Spleen (tissue), 11 donors: Measurements from ENCODE around the gene DDX31. TPM values are rescaled to one million over a fixed set of nuclear protein-coding genes. Genes with fewer than 3 reads are reported as not detected.

Experiments used
- DNase-seq: peaks from one replicate; pipeline ENCODE4 v3.0.0-alpha.2; 2020
- H3K27ac ChIP-seq, 8 donors: fragments of 200-600 bp; sonication (generic) in 7 of 8; 1 replicate in 4 of 8; 2 replicates in 4 of 8; pipeline versions ENCODE4 v1.5.0 to v1.8.0; 2016 to 2021; ENCODE audit warnings: inconsistent platforms in 4 of 8, mild to moderate bottlenecking in 4 of 8, moderate library complexity in 1 of 8
- H3K27me3 ChIP-seq, 7 donors: fragments of 200-600 bp; sonication (generic) in 6 of 7; replicated peaks in 1 of 7; 1 replicate in 4 of 7; 2 replicates in 3 of 7; pipeline versions ENCODE4 v1.5.0 to v1.8.0; 2016 to 2021; ENCODE audit warnings: inconsistent platforms in 3 of 7, mild to moderate bottlenecking in 1 of 7
- H3K36me3 ChIP-seq, 6 donors: fragments of 200-600 bp; sonication (generic) in 5 of 6; 1 replicate in 4 of 6; 2 replicates in 2 of 6; pipeline versions ENCODE4 v1.5.0 to v1.8.0; 2016 to 2021; ENCODE audit warnings: inconsistent platforms in 2 of 6
- H3K4me1 ChIP-seq, 6 donors: fragments of 200-600 bp; sonication (generic) in 5 of 6; 1 replicate in 3 of 6; 2 replicates in 3 of 6; pipeline versions ENCODE4 v1.5.0 to v1.8.0; 2016 to 2021; ENCODE audit warnings: inconsistent platforms in 3 of 6
- H3K4me3 ChIP-seq, 8 donors: fragments of 200-600 bp; sonication (generic) in 7 of 8; 1 replicate in 4 of 8; 2 replicates in 4 of 8; pipeline versions ENCODE4 v1.5.0 to v1.8.0; 2016 to 2021; ENCODE audit warnings: inconsistent platforms in 4 of 8, mild to moderate bottlenecking in 4 of 8, moderate library complexity in 2 of 8
- H3K9me3 ChIP-seq, 8 donors: fragments of 200-600 bp; sonication (generic) in 7 of 8; 1 replicate in 4 of 8; 2 replicates in 4 of 8; pipeline versions ENCODE4 v1.5.0 to v1.8.0; 2016 to 2021; ENCODE audit warnings: inconsistent platforms in 4 of 8
- POLR2A ChIP-seq, 3 donors: fragments of 450-650 bp; IDR thresholded peaks; one replicate each; pipeline ENCODE4 v1.5.1; 2017; ENCODE audit warnings: antibody characterized with exemption in 3 of 3, mild to moderate bottlenecking in 1 of 3
- POLR2AphosphoS5 ChIP-seq, 3 donors: sonication (generic); formaldehyde crosslinking; IDR thresholded peaks; one replicate each; pipeline ENCODE4 v1.5.1; 2017; ENCODE audit warnings: antibody characterized with exemption in 3 of 3
- WGBS, 5 donors: extraction: QIAGEN DNeasy Blood & Tissue Kit in 3 of 5; methylation state at CpG; one replicate each; pipeline versions ENCODE4 v1.1.5 to v1.1.7; 2013 to 2018; 5-methylcytosine and 5-hydroxymethylcytosine counted together
- intact Hi-C: fragments of 100-400 bp; cut with DNase I; formaldehyde crosslinking; loops from one replicate; pipeline ENCODE4 v1.15.0; 2023; ENCODE audit warnings: low total_unique reads
- polyA plus RNA-seq, 3 donors: library from polyadenylated mRNA; stranded (reverse); fragments of 200-250 nt; gene quantifications; one replicate each; pipeline ENCODE4 v1.2.1, GENCODE V29; 2013
- total RNA-seq, 7 donors: library from RNA; depleted of rRNA in 3 of 7; stranded (reverse); fragments of >200 nt in 3 of 7; fragmentation: NEBNext Ultra II Directional in 4 of 7; extraction: Animal tissue kit (Norgen Biotek cat#: 25700) in 4 of 7; gene quantifications; one replicate each; pipeline versions ENCODE4 v1.1.0 to v1.2.1, GENCODE V29; 2016 to 2021
- TF ChIP-seq, protein P1 (sequence below), 11 experiments: fragments of 200-600 bp in 7 of 11; fragments of 450-650 bp in 4 of 11; sonication (generic) in 4 of 11; IDR thresholded peaks in 8 of 11; conservative IDR thresholded peaks in 3 of 11; 1 replicate in 7 of 11; 2 replicates in 4 of 11; pipeline versions ENCODE4 v1.4.0 to v1.8.0; 2016 to 2021; ENCODE audit warnings: antibody characterized with exemption in 11 of 11, inconsistent platforms in 4 of 11, mild to moderate bottlenecking in 1 of 11
- donor health status: healthy with polysubstance abuse.
- donor health status: DM: no; HTN: no; CAD: no; lungs with moderate emphysema.
- donor health status: DM: no; HTN: no; CAD: no.
- donor health status: Bipolar disorder and iron deficiency.
- donor health status: healthy.
- donor health status: DM: no; HTN: no; CAD: no.
- donor health status: DM: yes; HTN: yes; CAD: no.

DDX31 gene
- total and polyA plus RNA-seq, 10 donors: 8.6 to 19.3 (median 14.7) TPM

DNA sequence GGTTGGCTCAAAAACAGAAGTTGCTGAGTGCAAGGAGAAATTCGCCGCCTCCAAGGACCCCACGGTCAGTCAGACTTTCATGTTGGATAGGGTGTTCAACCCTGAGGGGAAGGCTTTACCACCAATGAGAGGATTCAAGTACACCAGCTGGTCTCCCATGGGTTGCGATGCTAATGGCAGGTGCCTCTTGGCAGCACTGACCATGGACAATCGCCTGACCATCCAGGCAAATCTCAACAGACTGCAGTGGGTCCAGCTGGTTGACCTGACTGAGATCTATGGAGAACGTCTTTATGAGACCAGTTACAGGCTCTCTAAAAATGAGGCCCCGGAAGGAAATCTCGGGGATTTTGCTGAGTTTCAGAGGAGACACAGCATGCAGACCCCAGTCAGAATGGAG is 8.2 kb upstream of the DDX31 start:
- Histone ChIP-seq H3K27me3 (no peaks in the 10 kb centered on the region), H3K27ac (no peak overlapping the region), H3K4me1 (peaks cover 6 to 31% (median 11%) of the 10 kb centered on the region in 6 donors), H3K4me3 (no peak overlapping the region), H3K36me3 (peaks cover 0 to 45% (median 29%) of the 10 kb centered on the region in 6 donors), H3K9me3 (no peaks in the 10 kb centered on the region)
- TF ChIP-seq POLR2A (IDR thresholded peaks at IDR 0.05) (no peak), POLR2AphosphoS5 (IDR thresholded peaks at IDR 0.05) (no peak)
- TF ChIP-seq, protein P1, sequence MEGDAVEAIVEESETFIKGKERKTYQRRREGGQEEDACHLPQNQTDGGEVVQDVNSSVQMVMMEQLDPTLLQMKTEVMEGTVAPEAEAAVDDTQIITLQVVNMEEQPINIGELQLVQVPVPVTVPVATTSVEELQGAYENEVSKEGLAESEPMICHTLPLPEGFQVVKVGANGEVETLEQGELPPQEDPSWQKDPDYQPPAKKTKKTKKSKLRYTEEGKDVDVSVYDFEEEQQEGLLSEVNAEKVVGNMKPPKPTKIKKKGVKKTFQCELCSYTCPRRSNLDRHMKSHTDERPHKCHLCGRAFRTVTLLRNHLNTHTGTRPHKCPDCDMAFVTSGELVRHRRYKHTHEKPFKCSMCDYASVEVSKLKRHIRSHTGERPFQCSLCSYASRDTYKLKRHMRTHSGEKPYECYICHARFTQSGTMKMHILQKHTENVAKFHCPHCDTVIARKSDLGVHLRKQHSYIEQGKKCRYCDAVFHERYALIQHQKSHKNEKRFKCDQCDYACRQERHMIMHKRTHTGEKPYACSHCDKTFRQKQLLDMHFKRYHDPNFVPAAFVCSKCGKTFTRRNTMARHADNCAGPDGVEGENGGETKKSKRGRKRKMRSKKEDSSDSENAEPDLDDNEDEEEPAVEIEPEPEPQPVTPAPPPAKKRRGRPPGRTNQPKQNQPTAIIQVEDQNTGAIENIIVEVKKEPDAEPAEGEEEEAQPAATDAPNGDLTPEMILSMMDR (IDR thresholded peaks at IDR 0.05 in 8 of 11, conservative IDR thresholded peaks at IDR 0.05 in 3 of 11): no peak
- DNase-seq: no peak
- intact Hi-C loops: no loop called here
- 95 to 96% (median 96%) methylated on average over 8 of the region's 8 CpGs for WGBS, 5 donors

DNA sequence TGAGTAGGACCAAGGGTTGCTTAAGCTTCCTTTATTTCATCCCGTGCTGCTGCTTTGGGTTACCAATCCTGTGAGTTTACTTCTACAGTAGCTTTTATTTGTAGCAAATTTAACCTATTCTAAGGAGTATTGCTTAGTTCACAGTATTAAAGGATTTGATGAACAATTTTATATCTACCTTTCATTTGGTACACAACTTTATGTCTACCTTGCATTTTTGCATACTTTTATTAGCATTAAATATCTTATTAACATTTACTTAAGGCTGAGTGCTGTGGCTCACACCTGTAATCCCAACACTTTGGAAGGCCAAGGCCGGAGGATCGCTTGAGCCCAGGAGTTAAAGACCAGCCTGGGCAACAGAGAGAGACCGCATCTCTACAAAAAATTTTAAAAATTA is 4.7 kb upstream of the DDX31 start:
- intact Hi-C loops: no loop called here
- no peak for TF ChIP-seq POLR2AphosphoS5 (IDR thresholded peaks at IDR 0.05)
- no peak for TF ChIP-seq POLR2A (IDR thresholded peaks at IDR 0.05)
- H3K9me3 ChIP-seq: no peaks in the 10 kb centered on the region
- no peak for DNase-seq
- WGBS, 5 donors: 82 to 92% (median 87%) methylated on average over 4 of the region's 4 CpGs
- H3K36me3 ChIP-seq: peaks cover 0 to 19% (median 17%) of the 10 kb centered on the region in 6 donors
- H3K4me3 ChIP-seq: no peak overlapping the region
- H3K4me1 ChIP-seq: peaks cover 16 to 57% (median 33%) of the 10 kb centered on the region in 6 donors
- H3K27me3 ChIP-seq: no peaks in the 10 kb centered on the region
- no peak overlapping the region for H3K27ac ChIP-seq

DNA sequence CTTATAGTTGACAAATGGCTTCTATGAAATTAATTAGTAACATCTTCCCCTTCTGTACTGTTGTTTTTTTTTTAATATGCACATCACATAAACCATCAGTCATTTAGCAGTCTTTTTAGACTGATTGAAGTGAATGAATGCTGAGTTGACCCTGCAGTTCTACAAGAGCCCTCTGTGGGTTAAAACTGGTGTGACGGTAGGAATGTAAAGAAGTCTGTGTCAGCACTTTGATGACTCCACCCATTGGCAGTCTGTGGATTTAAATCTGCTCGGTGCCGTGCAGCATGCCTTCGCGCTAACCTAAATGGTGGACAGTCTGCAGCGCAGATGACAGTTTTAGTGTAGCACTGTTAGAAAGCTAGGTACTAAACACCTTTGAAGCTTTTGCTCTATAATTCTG is 3.6 kb upstream of the DDX31 start:
- H3K27me3 ChIP-seq: no peaks in the 10 kb centered on the region
- intact Hi-C loops: no loop called here
- 45 to 48% (median 47%) methylated on average over 6 of the region's 6 CpGs for WGBS, 5 donors

DNA sequence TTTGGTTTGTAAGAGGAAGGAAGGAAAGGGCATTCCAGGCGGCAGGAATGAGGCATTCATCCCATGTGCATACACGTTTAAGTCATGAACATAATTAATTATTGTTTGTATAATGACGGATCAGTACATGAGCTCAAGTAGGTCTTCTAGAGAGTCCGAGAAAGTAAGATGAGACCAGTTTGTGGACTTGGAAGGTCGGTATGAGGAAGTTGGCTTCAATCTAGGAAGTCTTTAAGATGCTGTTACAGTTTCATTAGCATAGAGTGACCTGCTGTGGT is 2.6 kb upstream of the DDX31 start:
- H3K4me1 ChIP-seq: peaks cover 16 to 74% (median 46%) of the 10 kb centered on the region in 6 donors
- peak overlapping the region in 1 of 8 donors; percentile 100 for H3K4me3 ChIP-seq
- no peak for DNase-seq
- WGBS, 5 donors: 33 to 46% (median 35%) methylated on average over 5 of the region's 5 CpGs
- no peaks in the 10 kb centered on the region for H3K9me3 ChIP-seq
- no peaks in the 10 kb centered on the region for H3K36me3 ChIP-seq
- TF ChIP-seq POLR2AphosphoS5 (IDR thresholded peaks at IDR 0.05) (no peak), POLR2A (IDR thresholded peaks at IDR 0.05) (no peak)
- TF ChIP-seq, protein P1 (IDR thresholded peaks at IDR 0.05 in 8 of 11, conservative IDR thresholded peaks at IDR 0.05 in 3 of 11): no peak
- no peak overlapping the region for H3K27ac ChIP-seq
- intact Hi-C loops: no loop called here
- H3K27me3 ChIP-seq: no peaks in the 10 kb centered on the region

More for the DNA sequence above, 3.6 kb upstream of the DDX31 start:
- Histone ChIP-seq H3K9me3 (no peaks in the 10 kb centered on the region), H3K4me3 (no peak overlapping the region), H3K36me3 (peaks cover 0 to 7% (median 6%) of the 10 kb centered on the region in 6 donors), H3K27ac (no peak overlapping the region), H3K4me1 (peaks cover 16 to 64% (median 43%) of the 10 kb centered on the region in 6 donors)
- DNase-seq: no peak
- TF ChIP-seq POLR2A (IDR thresholded peaks at IDR 0.05): no peak
- TF ChIP-seq, protein P1 (IDR thresholded peaks at IDR 0.05 in 8 of 11, conservative IDR thresholded peaks at IDR 0.05 in 3 of 11): no peak
- TF ChIP-seq POLR2AphosphoS5 (IDR thresholded peaks at IDR 0.05): no peak
